ENCODE measurements around the gene KIAA2012.

DNA sequence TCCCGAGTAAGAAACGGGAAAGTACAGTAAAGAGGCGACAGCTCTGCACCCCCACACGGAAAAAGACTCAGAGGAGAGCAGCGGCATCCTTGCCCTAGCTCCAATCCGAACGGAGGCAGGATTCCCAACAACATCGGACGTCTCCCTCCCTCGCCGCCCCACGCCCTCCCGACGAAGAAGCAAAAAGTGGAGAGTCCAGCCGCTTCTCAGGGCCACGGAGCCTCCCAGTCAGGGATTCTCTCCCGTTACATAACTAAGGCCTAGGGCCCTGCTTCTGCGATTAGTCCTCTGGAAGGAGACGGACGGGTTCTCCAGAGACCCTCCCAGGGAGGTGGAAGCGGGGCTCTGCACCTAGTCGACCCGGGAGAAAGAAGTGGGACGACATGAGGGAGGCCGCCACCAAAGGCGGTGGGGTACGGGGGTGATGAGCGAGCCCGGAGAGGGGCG lies 164.8 kb downstream of the KIAA2012 start:
- TF ChIP-seq, protein P1, sequence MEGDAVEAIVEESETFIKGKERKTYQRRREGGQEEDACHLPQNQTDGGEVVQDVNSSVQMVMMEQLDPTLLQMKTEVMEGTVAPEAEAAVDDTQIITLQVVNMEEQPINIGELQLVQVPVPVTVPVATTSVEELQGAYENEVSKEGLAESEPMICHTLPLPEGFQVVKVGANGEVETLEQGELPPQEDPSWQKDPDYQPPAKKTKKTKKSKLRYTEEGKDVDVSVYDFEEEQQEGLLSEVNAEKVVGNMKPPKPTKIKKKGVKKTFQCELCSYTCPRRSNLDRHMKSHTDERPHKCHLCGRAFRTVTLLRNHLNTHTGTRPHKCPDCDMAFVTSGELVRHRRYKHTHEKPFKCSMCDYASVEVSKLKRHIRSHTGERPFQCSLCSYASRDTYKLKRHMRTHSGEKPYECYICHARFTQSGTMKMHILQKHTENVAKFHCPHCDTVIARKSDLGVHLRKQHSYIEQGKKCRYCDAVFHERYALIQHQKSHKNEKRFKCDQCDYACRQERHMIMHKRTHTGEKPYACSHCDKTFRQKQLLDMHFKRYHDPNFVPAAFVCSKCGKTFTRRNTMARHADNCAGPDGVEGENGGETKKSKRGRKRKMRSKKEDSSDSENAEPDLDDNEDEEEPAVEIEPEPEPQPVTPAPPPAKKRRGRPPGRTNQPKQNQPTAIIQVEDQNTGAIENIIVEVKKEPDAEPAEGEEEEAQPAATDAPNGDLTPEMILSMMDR (IDR thresholded peaks at IDR 0.05) = no peak
- TF ChIP-seq POLR2A (IDR thresholded peaks at IDR 0.05) = no peak

All from uterus (tissue), 2 donors.